ENCODE data around the gene INF2. TPM values are rescaled to one million over a fixed set of nuclear protein-coding genes. Genes with fewer than 3 reads are reported as not detected.
"Not testable (repeated sequence)": the region's sequence is repeated elsewhere in the genome, so short reads cannot be mapped to it uniquely, and the experiment has no call there.

INF2 gene
- total RNA-seq, 1 experiment from 2014 or later, result 70.9 TPM

GRCh38 chr14:104659764-104660523 is 29.5 kb upstream of the INF2 start:
- no peak for TF ChIP-seq CTCF (conservative IDR thresholded peaks at IDR 0.05; ENCODE audit: low read depth, low read length)
- no peak for TF ChIP-seq EZH2 (IDR thresholded peaks at IDR 0.05; ENCODE audit: borderline replicate concordance, low read depth, low read length, poor library complexity, severe bottlenecking)
- Histone ChIP-seq H3K36me3 (ENCODE audit: insufficient read depth, low read length, poor library complexity, severe bottlenecking) (no peaks in the 10 kb centered on the region), H3K27me3 (replicated peaks; ENCODE audit: insufficient read depth, low read depth, low read length, poor library complexity) (no peaks in the 10 kb centered on the region), H3K27ac (ENCODE audit: low read depth, low read length, poor library complexity, severe bottlenecking) (no peak overlapping the region), H3K9me3 (ENCODE audit: low read depth, low read length, poor library complexity, severe bottlenecking) (no peaks in the 10 kb centered on the region), H3K4me3 (ENCODE audit: low read depth, low read length, poor library complexity, severe bottlenecking) (no peak overlapping the region), H3K4me1 (ENCODE audit: insufficient read depth, low read length, poor library complexity, severe bottlenecking) (no peaks in the 10 kb centered on the region)
- no peak for DNase-seq (ENCODE audit: low spot score)
- ChIA-PET POLR2A (ENCODE audit: low non-redundant PET) (no interaction called here), CTCF (interaction anchor here (0.7 kb wide), 1 partner anchor 20 kb away, joined by 3 read pairs; no protein-coding TSS in a partner anchor)
- intact Hi-C loops (cut with micrococcal nuclease; ENCODE audit: unreplicated experiment), result no loop called here
- no TSS peak for BruUV-seq (replicated peaks)

- ChIA-PET POLR2A (ENCODE audit: low non-redundant PET) (no interaction called here), CTCF (interaction anchor here (0.7 kb wide), 1 partner anchor 20 kb away, joined by 3 read pairs; no protein-coding TSS in a partner anchor)
- H3K27me3 ChIP-seq (replicated peaks; ENCODE audit: insufficient read depth, low read depth, low read length, poor library complexity), result no peaks in the 10 kb centered on the region
- H3K4me1 ChIP-seq (ENCODE audit: insufficient read depth, low read length, poor library complexity, severe bottlenecking), result no peaks in the 10 kb centered on the region
- H3K36me3 ChIP-seq (ENCODE audit: insufficient read depth, low read length, poor library complexity, severe bottlenecking), result no peaks in the 10 kb centered on the region
- TF ChIP-seq CTCF (conservative IDR thresholded peaks at IDR 0.05; ENCODE audit: low read depth, low read length) (no peak), EZH2 (IDR thresholded peaks at IDR 0.05; ENCODE audit: borderline replicate concordance, low read depth, low read length, poor library complexity, severe bottlenecking) (no peak)
- H3K9me3 ChIP-seq (ENCODE audit: low read depth, low read length, poor library complexity, severe bottlenecking), result no peaks in the 10 kb centered on the region
- intact Hi-C loops (cut with micrococcal nuclease; ENCODE audit: unreplicated experiment), result no loop called here
- no peak for DNase-seq (ENCODE audit: low spot score)
- no peak overlapping the region for H3K4me3 ChIP-seq (ENCODE audit: low read depth, low read length, poor library complexity, severe bottlenecking)
- no peak overlapping the region for H3K27ac ChIP-seq (ENCODE audit: low read depth, low read length, poor library complexity, severe bottlenecking)
- BruUV-seq (replicated peaks), result no TSS peak
Observed at GRCh38 chr14:104660597-104660996, 28.8 kb upstream of the INF2 start.

- H3K27ac ChIP-seq (ENCODE audit: low read depth, low read length, poor library complexity, severe bottlenecking), result no peak overlapping the region
- no peaks in the 10 kb centered on the region for H3K27me3 ChIP-seq (replicated peaks; ENCODE audit: insufficient read depth, low read depth, low read length, poor library complexity)
- intact Hi-C loops (cut with micrococcal nuclease; ENCODE audit: unreplicated experiment), result no loop called here
- H3K9me3 ChIP-seq (ENCODE audit: low read depth, low read length, poor library complexity, severe bottlenecking), result no peaks in the 10 kb centered on the region
- peaks cover 3% of the 10 kb centered on the region for H3K4me1 ChIP-seq (ENCODE audit: insufficient read depth, low read length, poor library complexity, severe bottlenecking)
- ChIA-PET CTCF (no interaction called here), POLR2A (ENCODE audit: low non-redundant PET) (no interaction called here)
- TF ChIP-seq CTCF (conservative IDR thresholded peaks at IDR 0.05; ENCODE audit: low read depth, low read length), result no peak
- TF ChIP-seq EZH2 (IDR thresholded peaks at IDR 0.05; ENCODE audit: borderline replicate concordance, low read depth, low read length, poor library complexity, severe bottlenecking), result no peak
- DNase-seq (ENCODE audit: low spot score), result no peak
- no peaks in the 10 kb centered on the region for H3K36me3 ChIP-seq (ENCODE audit: insufficient read depth, low read length, poor library complexity, severe bottlenecking)
- BruUV-seq (replicated peaks), result no TSS peak
- no peak overlapping the region for H3K4me3 ChIP-seq (ENCODE audit: low read depth, low read length, poor library complexity, severe bottlenecking)
Observed at GRCh38 chr14:104661086-104661485, 28.3 kb upstream of the INF2 start.

- BruUV-seq (replicated peaks); CTCF ChIA-PET: not testable (repeated sequence)
Observed at GRCh38 chr14:104661528-104662157, 27.8 kb upstream of the INF2 start.

GRCh38 chr14:104662472-104662871 is 26.9 kb upstream of the INF2 start:
- H3K4me3 ChIP-seq (ENCODE audit: low read depth, low read length, poor library complexity, severe bottlenecking); H3K36me3 ChIP-seq (ENCODE audit: insufficient read depth, low read length, poor library complexity, severe bottlenecking); POLR2A ChIA-PET (ENCODE audit: low non-redundant PET); H3K4me1 ChIP-seq (ENCODE audit: insufficient read depth, low read length, poor library complexity, severe bottlenecking); BruUV-seq (replicated peaks); H3K27me3 ChIP-seq (replicated peaks; ENCODE audit: insufficient read depth, low read depth, low read length, poor library complexity); DNase-seq (ENCODE audit: low spot score); CTCF ChIA-PET; H3K27ac ChIP-seq (ENCODE audit: low read depth, low read length, poor library complexity, severe bottlenecking); H3K9me3 ChIP-seq (ENCODE audit: low read depth, low read length, poor library complexity, severe bottlenecking); intact Hi-C loops (cut with micrococcal nuclease; ENCODE audit: unreplicated experiment): not testable (repeated sequence)

More at GRCh38 chr14:104661528-104662157, 27.8 kb upstream of the INF2 start:
- H3K27ac ChIP-seq (ENCODE audit: low read depth, low read length, poor library complexity, severe bottlenecking); H3K4me1 ChIP-seq (ENCODE audit: insufficient read depth, low read length, poor library complexity, severe bottlenecking); H3K9me3 ChIP-seq (ENCODE audit: low read depth, low read length, poor library complexity, severe bottlenecking); intact Hi-C loops (cut with micrococcal nuclease; ENCODE audit: unreplicated experiment); H3K4me3 ChIP-seq (ENCODE audit: low read depth, low read length, poor library complexity, severe bottlenecking); H3K36me3 ChIP-seq (ENCODE audit: insufficient read depth, low read length, poor library complexity, severe bottlenecking); POLR2A ChIA-PET (ENCODE audit: low non-redundant PET); DNase-seq (ENCODE audit: low spot score); H3K27me3 ChIP-seq (replicated peaks; ENCODE audit: insufficient read depth, low read depth, low read length, poor library complexity): not testable (repeated sequence)
